Measurements from ENCODE around the gene RBM26. TPM values are rescaled to one million over a fixed set of nuclear protein-coding genes. Genes with fewer than 3 reads are reported as not detected.
"Not testable (repeated sequence)": the region's sequence is repeated elsewhere in the genome, so short reads cannot be mapped to it uniquely, and the experiment has no call there.

The RBM26 gene
- total RNA-seq, 1 donor from 2014 or later = 31.3 TPM

DNA sequence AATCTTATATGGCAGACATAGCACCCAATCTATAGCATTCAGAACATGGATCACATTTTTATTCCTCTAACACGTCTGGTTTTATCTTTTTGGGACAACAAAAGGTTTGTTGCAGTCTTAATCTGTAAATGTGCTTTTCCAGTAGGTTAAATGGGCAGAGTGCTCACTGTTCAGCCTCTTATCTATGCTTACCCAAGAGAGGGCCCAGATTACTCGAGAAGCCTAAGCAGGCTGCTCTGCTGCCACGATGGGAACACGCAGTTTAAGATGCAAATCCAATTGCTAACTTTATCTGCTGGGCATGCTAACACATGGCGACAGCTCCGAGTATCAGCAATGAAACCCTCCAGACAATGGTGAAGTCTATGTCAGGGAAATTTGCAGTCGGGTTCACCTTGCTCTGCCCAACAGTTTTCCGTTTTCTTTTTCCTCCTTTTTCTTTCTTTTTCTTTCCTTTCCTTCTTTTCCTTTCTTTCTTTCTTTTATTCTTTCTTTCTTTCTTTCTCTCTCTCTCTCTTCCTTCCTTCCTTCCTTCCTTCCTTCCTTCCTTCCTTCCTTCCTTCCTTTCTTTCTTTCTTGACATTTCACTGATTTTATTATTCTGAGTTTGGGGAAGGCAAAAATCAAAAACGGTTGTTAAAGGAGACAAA lies 115.3 kb downstream of the RBM26 start:
- Histone ChIP-seq H3K4me3 (ENCODE audit: low read length in 3 of 3) (no peak overlapping the region), H3K9ac (ENCODE audit: low read depth in 1 of 3, low read length in 3 of 3) (no peak overlapping the region), H3K9me3 (ENCODE audit: control insufficient read depth in 3 of 3, low read length in 3 of 3) (no peaks in the 10 kb centered on the region), H3K27ac (ENCODE audit: low read depth, low read length) (no peak overlapping the region), H3K36me3 (ENCODE audit: control insufficient read depth in 3 of 3, insufficient read depth in 3 of 3, low read length in 3 of 3) (no peaks in the 10 kb centered on the region), H3K27me3 (ENCODE audit: control insufficient read depth in 3 of 3, insufficient read depth in 3 of 3, low read length in 3 of 3) (no peaks in the 10 kb centered on the region), H3K4me1 (ENCODE audit: control insufficient read depth in 3 of 3, insufficient read depth in 3 of 3, low read length in 3 of 3) (no peaks in the 10 kb centered on the region)

DNA sequence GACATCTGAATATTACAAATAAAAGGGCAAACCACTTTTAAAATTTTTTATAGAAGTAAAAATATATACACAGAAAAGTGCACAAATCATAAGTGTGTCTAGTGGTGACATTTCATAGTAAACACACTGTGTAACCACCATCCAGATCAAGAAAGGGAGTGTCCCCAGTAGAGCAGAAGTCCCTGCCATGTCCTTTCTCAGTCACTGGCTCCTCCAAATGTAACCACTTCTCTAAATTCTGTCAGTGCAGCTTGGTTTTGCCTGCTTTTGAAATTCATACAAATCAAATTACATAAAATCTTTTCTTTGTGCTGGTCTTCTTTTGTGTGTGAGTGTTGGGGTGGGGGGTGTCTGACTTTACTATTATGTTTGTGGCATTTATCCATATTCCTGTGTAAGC lies 116.5 kb downstream of the RBM26 start:
- H3K4me1 ChIP-seq (ENCODE audit: control insufficient read depth in 3 of 3, insufficient read depth in 3 of 3, low read length in 3 of 3) = no peaks in the 10 kb centered on the region
- H3K9ac ChIP-seq (ENCODE audit: low read depth in 1 of 3, low read length in 3 of 3) = no peak overlapping the region
- no peaks in the 10 kb centered on the region for H3K9me3 ChIP-seq (ENCODE audit: control insufficient read depth in 3 of 3, low read length in 3 of 3)
- H3K27me3 ChIP-seq (ENCODE audit: control insufficient read depth in 3 of 3, insufficient read depth in 3 of 3, low read length in 3 of 3) = no peaks in the 10 kb centered on the region
- no peaks in the 10 kb centered on the region for H3K36me3 ChIP-seq (ENCODE audit: control insufficient read depth in 3 of 3, insufficient read depth in 3 of 3, low read length in 3 of 3)
- no peak overlapping the region for H3K4me3 ChIP-seq (ENCODE audit: low read length in 3 of 3)
- no peak overlapping the region for H3K27ac ChIP-seq (ENCODE audit: low read depth, low read length)

DNA sequence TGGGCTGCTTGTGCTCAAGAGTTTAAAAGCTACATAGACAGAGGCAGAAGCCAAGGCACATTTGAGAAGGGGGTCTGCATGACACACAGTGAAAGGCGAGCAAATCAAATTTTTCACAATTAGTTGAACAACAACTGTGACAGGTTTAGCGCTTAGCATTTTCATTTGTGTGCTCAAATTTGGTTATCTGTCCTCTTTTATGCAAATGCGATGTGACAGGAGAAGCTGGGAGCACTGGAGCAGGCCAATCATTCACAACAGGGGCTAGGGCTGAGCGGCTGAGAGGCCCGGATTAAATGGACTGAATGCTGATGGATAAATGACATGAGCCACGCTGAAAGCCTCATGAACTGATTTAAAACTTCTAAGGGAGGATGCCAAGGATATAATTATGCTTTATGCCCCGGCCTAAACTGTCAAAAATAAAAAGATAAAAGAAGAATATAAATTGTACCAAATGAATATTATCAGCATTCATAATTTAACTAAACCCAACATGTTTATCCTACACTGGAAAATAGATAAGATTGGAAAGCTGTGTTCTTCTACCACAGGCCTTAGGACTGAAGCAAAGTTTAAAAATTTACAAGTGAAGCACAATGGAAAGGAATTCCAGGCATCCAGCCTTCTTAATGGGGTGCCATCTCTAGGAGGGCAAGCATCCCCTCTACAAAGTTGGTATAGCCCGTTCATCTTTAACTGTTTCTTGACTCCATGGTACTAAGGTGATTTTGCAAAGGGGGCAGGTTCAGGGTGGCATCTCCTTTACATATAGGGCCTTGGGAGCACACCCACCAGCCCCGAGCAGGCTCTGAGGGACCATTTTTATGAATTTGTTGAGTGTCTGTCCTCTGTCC lies 117.9 kb downstream of the RBM26 start:
- no peaks in the 10 kb centered on the region for H3K27me3 ChIP-seq (ENCODE audit: control insufficient read depth in 3 of 3, insufficient read depth in 3 of 3, low read length in 3 of 3)
- no peaks in the 10 kb centered on the region for H3K36me3 ChIP-seq (ENCODE audit: control insufficient read depth in 3 of 3, insufficient read depth in 3 of 3, low read length in 3 of 3)
- H3K9me3 ChIP-seq (ENCODE audit: control insufficient read depth in 3 of 3, low read length in 3 of 3) = no peaks in the 10 kb centered on the region
- H3K4me3 ChIP-seq (ENCODE audit: low read length in 3 of 3) = no peak overlapping the region
- no peak overlapping the region for H3K27ac ChIP-seq (ENCODE audit: low read depth, low read length)
- H3K4me1 ChIP-seq (ENCODE audit: control insufficient read depth in 3 of 3, insufficient read depth in 3 of 3, low read length in 3 of 3) = no peaks in the 10 kb centered on the region
- no peak overlapping the region for H3K9ac ChIP-seq (ENCODE audit: low read depth in 1 of 3, low read length in 3 of 3)

DNA sequence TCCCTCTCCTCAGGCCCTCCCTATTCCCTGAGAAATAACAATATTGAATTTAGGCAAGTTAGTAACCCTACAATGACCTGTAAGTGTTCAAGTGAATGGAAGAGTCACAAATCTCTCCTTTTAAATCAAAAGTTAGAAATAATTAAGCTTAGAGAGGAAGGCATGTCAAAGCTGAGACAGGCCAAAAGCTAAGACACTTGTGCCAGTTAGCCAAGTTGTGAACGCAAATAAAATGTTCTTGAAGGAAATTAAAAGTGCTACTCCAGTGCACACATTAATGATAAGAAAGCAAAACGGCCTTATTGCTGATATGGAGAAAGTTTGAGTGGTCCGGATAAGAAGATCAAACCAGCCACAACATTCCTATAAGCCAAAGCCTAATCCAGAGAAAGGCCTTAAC lies 120.9 kb downstream of the RBM26 start:
- Histone ChIP-seq H3K9me3 (ENCODE audit: control insufficient read depth in 3 of 3, low read length in 3 of 3) (no peaks in the 10 kb centered on the region), H3K4me3 (ENCODE audit: low read length in 3 of 3) (no peak overlapping the region)

DNA sequence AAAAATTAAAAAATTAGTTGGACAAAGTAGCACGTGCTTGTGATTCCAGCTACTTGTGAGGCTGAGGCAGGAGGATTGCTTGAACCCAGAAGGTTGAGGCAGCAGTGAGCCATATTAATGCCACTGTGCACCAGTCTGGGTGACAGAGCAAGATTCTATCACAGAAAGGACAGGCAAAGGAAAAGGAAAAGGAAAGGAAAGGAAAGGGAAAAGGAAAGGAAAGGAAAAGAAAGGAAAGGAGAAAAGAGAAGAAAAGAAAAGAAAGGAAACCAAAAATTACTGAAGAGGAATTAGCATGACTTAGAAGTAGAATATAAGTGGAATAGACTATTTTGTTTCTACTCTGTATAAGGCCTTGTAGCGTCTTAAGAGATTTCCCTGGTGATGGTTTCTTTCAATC lies 122.3 kb downstream of the RBM26 start:
- Histone ChIP-seq H3K9ac (ENCODE audit: low read depth in 1 of 3, low read length in 3 of 3) (no peak overlapping the region), H3K27ac (ENCODE audit: low read depth, low read length) (no peak overlapping the region), H3K27me3 (ENCODE audit: control insufficient read depth in 3 of 3, insufficient read depth in 3 of 3, low read length in 3 of 3) (no peaks in the 10 kb centered on the region), H3K4me3 (ENCODE audit: low read length in 3 of 3) (no peak overlapping the region), H3K36me3 (ENCODE audit: control insufficient read depth in 3 of 3, insufficient read depth in 3 of 3, low read length in 3 of 3) (no peaks in the 10 kb centered on the region), H3K9me3 (ENCODE audit: control insufficient read depth in 3 of 3, low read length in 3 of 3) (no peaks in the 10 kb centered on the region), H3K4me1 (ENCODE audit: control insufficient read depth in 3 of 3, insufficient read depth in 3 of 3, low read length in 3 of 3) (no peaks in the 10 kb centered on the region)

More for the DNA sequence above, 120.9 kb downstream of the RBM26 start:
- H3K9ac ChIP-seq (ENCODE audit: low read depth in 1 of 3, low read length in 3 of 3) = no peak overlapping the region
- H3K36me3 ChIP-seq (ENCODE audit: control insufficient read depth in 3 of 3, insufficient read depth in 3 of 3, low read length in 3 of 3) = no peaks in the 10 kb centered on the region
- H3K4me1 ChIP-seq (ENCODE audit: control insufficient read depth in 3 of 3, insufficient read depth in 3 of 3, low read length in 3 of 3) = no peaks in the 10 kb centered on the region
- H3K27ac ChIP-seq (ENCODE audit: low read depth, low read length) = no peak overlapping the region
- no peaks in the 10 kb centered on the region for H3K27me3 ChIP-seq (ENCODE audit: control insufficient read depth in 3 of 3, insufficient read depth in 3 of 3, low read length in 3 of 3)

DNA sequence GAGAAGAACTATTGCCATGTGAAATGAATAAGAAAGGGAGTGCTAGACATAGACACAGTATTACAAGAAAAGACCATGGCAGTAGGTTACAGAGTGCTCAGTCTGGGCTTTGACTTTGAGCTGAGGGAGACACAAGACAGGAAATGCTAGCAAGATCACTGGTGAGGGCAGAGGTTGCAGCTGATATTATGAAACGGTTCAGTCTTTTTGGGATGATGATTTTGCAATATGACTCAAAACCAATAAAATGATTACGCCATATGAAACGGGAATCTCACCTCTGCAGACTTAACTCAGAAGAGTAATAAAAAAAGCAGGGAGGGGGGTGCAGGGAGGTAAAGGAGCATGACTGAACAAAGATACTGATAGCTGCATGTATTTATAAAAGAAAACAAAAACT lies 123.1 kb downstream of the RBM26 start:
- Histone ChIP-seq H3K27me3 (ENCODE audit: control insufficient read depth in 3 of 3, insufficient read depth in 3 of 3, low read length in 3 of 3) (no peaks in the 10 kb centered on the region), H3K9me3 (ENCODE audit: control insufficient read depth in 3 of 3, low read length in 3 of 3) (no peaks in the 10 kb centered on the region), H3K27ac (ENCODE audit: low read depth, low read length) (no peak overlapping the region), H3K36me3 (ENCODE audit: control insufficient read depth in 3 of 3, insufficient read depth in 3 of 3, low read length in 3 of 3) (no peaks in the 10 kb centered on the region), H3K9ac (ENCODE audit: low read depth in 1 of 3, low read length in 3 of 3) (no peak overlapping the region), H3K4me1 (ENCODE audit: control insufficient read depth in 3 of 3, insufficient read depth in 3 of 3, low read length in 3 of 3) (no peaks in the 10 kb centered on the region), H3K4me3 (ENCODE audit: low read length in 3 of 3) (no peak overlapping the region)

DNA sequence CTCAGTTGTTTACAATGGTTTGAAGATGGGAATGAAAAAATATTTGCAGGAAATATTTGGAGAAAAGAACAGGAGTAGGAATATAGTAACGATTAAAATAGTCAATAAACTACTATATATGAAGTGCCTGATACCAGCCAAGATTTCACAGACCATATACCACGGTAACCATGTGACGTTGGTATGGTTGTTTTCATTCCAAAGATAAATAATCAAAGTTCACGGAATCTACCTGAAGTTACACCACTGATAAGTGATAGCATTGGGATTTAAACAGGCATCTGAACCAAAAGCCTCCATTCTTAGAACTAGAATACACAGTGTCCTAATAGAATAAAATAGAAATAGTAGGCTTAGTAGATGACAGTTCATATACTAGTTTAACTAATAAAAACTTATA lies 123.5 kb downstream of the RBM26 start:
- Histone ChIP-seq H3K9ac (ENCODE audit: low read depth in 1 of 3, low read length in 3 of 3) (no peak overlapping the region), H3K4me1 (ENCODE audit: control insufficient read depth in 3 of 3, insufficient read depth in 3 of 3, low read length in 3 of 3) (no peaks in the 10 kb centered on the region), H3K9me3 (ENCODE audit: control insufficient read depth in 3 of 3, low read length in 3 of 3) (no peaks in the 10 kb centered on the region), H3K27me3 (ENCODE audit: control insufficient read depth in 3 of 3, insufficient read depth in 3 of 3, low read length in 3 of 3) (no peaks in the 10 kb centered on the region), H3K27ac (ENCODE audit: low read depth, low read length) (no peak overlapping the region), H3K36me3 (ENCODE audit: control insufficient read depth in 3 of 3, insufficient read depth in 3 of 3, low read length in 3 of 3) (no peaks in the 10 kb centered on the region), H3K4me3 (ENCODE audit: low read length in 3 of 3) (no peak overlapping the region)

DNA sequence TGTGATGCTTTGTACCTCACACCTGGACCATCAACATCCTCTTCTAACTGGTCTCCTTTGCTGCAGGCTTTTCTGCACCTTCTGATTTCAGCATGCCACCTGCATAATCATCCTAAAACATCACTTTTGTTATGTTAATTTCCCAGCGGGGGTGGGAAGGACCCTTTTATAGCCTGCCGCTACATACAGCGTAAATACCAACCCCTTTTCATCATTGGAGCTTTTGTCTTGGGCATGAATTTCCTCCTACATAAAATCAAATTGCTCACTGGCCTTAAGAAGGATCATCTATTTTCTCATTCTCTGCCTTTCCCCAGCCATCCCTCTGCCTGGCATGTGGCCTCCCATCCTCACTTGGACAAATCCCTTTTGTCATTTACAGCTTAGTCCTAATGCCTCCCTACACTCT lies 124.7 kb downstream of the RBM26 start:
- Histone ChIP-seq H3K9ac (ENCODE audit: low read depth in 1 of 3, low read length in 3 of 3) (no peak overlapping the region), H3K27ac (ENCODE audit: low read depth, low read length) (no peak overlapping the region), H3K4me3 (ENCODE audit: low read length in 3 of 3) (no peak overlapping the region), H3K36me3 (ENCODE audit: control insufficient read depth in 3 of 3, insufficient read depth in 3 of 3, low read length in 3 of 3) (no peaks in the 10 kb centered on the region), H3K27me3 (ENCODE audit: control insufficient read depth in 3 of 3, insufficient read depth in 3 of 3, low read length in 3 of 3) (no peaks in the 10 kb centered on the region), H3K9me3 (ENCODE audit: control insufficient read depth in 3 of 3, low read length in 3 of 3) (no peaks in the 10 kb centered on the region), H3K4me1 (ENCODE audit: control insufficient read depth in 3 of 3, insufficient read depth in 3 of 3, low read length in 3 of 3) (no peaks in the 10 kb centered on the region)

DNA sequence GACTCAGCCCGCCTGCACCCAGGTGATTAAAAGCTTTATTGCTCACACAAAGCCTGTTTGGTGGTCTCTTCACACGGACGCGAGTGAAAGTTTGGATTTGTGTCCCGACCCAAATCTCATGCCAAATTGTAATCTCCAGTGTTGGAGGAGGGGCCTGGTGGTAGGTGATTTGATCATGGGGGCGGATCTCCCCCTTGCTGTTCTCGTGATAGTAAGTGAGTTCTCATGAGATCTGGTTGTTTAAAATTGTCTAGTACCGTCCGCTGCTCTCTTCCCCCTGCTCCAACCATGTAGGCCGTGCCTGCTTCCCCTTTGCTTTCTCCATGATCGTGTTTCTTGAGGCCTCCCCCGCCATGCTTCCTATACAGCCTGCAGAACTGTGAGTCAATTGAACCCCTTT lies 126.3 kb downstream of the RBM26 start:
- not testable (repeated sequence) for H3K36me3 ChIP-seq (ENCODE audit: control insufficient read depth in 3 of 3, insufficient read depth in 3 of 3, low read length in 3 of 3); H3K27me3 ChIP-seq (ENCODE audit: control insufficient read depth in 3 of 3, insufficient read depth in 3 of 3, low read length in 3 of 3); H3K9me3 ChIP-seq (ENCODE audit: control insufficient read depth in 3 of 3, low read length in 3 of 3); H3K9ac ChIP-seq (ENCODE audit: low read depth in 1 of 3, low read length in 3 of 3); H3K27ac ChIP-seq (ENCODE audit: low read depth, low read length); H3K4me3 ChIP-seq (ENCODE audit: low read length in 3 of 3); H3K4me1 ChIP-seq (ENCODE audit: control insufficient read depth in 3 of 3, insufficient read depth in 3 of 3, low read length in 3 of 3)

DNA sequence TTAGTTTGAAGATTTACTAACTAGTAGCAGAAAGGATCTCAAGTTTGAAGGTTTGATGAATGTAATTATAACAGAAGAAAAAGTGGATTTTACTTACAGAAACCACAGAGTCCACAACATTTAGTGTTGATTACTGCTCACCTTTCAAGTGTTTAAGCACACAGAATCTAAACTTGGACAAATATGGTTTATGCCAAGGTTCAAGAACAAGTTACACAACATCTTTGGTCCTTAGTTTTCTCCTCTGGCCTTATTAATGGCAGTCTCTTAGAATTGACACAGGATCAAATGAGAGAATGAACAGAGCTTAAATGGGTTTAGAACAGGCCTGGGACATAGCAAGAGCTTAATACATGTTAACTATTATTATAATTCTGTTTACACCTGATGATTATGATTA lies 133.0 kb downstream of the RBM26 start:
- Histone ChIP-seq H3K36me3 (ENCODE audit: control insufficient read depth in 3 of 3, insufficient read depth in 3 of 3, low read length in 3 of 3) (no peaks in the 10 kb centered on the region), H3K9ac (ENCODE audit: low read depth in 1 of 3, low read length in 3 of 3) (no peak overlapping the region), H3K4me3 (ENCODE audit: low read length in 3 of 3) (no peak overlapping the region), H3K9me3 (ENCODE audit: control insufficient read depth in 3 of 3, low read length in 3 of 3) (no peaks in the 10 kb centered on the region), H3K27ac (ENCODE audit: low read depth, low read length) (no peak overlapping the region), H3K27me3 (ENCODE audit: control insufficient read depth in 3 of 3, insufficient read depth in 3 of 3, low read length in 3 of 3) (no peaks in the 10 kb centered on the region), H3K4me1 (ENCODE audit: control insufficient read depth in 3 of 3, insufficient read depth in 3 of 3, low read length in 3 of 3) (no peaks in the 10 kb centered on the region)
